ENCODE data around the gene CEP41.

- TF ChIP-seq CTCF (IDR thresholded peaks at IDR 0.05; ENCODE audit: extremely low read depth in 1 of 2, insufficient read depth in 1 of 2, low read depth in 1 of 2, low read length in 2 of 2) = no peak
- TF ChIP-seq EZH2 (IDR thresholded peaks at IDR 0.05; ENCODE audit: borderline replicate concordance, low read depth, low read length, severe bottlenecking) = no peak
- no peak for TF ChIP-seq POLR2A (IDR thresholded peaks at IDR 0.05; ENCODE audit: low read depth, low read length)
- TF ChIP-seq, protein P1, sequence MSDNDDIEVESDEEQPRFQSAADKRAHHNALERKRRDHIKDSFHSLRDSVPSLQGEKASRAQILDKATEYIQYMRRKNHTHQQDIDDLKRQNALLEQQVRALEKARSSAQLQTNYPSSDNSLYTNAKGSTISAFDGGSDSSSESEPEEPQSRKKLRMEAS (IDR thresholded peaks at IDR 0.05; ENCODE audit: insufficient read depth, insufficient read length) = no peak
- no peak for TF ChIP-seq POLR2AphosphoS5 (IDR thresholded peaks at IDR 0.05; ENCODE audit: insufficient read depth, low read depth, low read length)
- no peak for TF ChIP-seq JUN (IDR thresholded peaks at IDR 0.05; ENCODE audit: borderline replicate concordance, insufficient read depth, insufficient read length, low read depth)
- TF ChIP-seq FOS (IDR thresholded peaks at IDR 0.05; ENCODE audit: borderline replicate concordance, insufficient read depth, low read length) = no peak
- no peak for TF ChIP-seq GATA2 (IDR thresholded peaks at IDR 0.05; ENCODE audit: insufficient read depth, insufficient read length, low read depth, low read length)
- TF ChIP-seq MYC (IDR thresholded peaks at IDR 0.05; ENCODE audit: low read depth, low read length) = no peak
These were observed 11.8 kb downstream of the CEP41 start for GRCh38 chr7:130429019-130429418.

Measured in endothelial cell of umbilical vein (primary cell).